ENCODE results near the gene WNT3A.

- no peak for TF ChIP-seq POLR2A (IDR thresholded peaks at IDR 0.05)
- no peak for TF ChIP-seq CTCF (IDR thresholded peaks at IDR 0.05)
- TF ChIP-seq POLR2AphosphoS5 (IDR thresholded peaks at IDR 0.05) = no peak
- no peak for TF ChIP-seq EP300 (IDR thresholded peaks at IDR 0.05)
Observed at GRCh38 chr1:228041316-228041715, 34.5 kb downstream of the WNT3A start.

Measured in upper lobe of left lung (tissue), 4 donors.